Neural progenitor cell (in vitro differentiated cells): Measurements from ENCODE around the gene EYA3.

Source experiments
- EZH2 ChIP-seq: fragments of 200-600 bp; sonication (generic); IDR thresholded peaks from 2 replicates; pipeline ENCODE4 v1.6.1; 2017; ENCODE audit warnings: antibody characterized with exemption, mild to moderate bottlenecking, moderate library complexity
- EZH2phosphoT487 ChIP-seq: fragments of 200-600 bp; sonication (generic); IDR thresholded peaks from 2 replicates; pipeline ENCODE4 v1.6.1; 2017; ENCODE audit warnings: antibody characterized with exemption
- TF ChIP-seq, protein P1 (sequence below): fragments of 200-600 bp; sonication (generic); IDR thresholded peaks from 2 replicates; pipeline ENCODE4 v1.5.1; 2017; ENCODE audit warnings: antibody characterized with exemption, mild to moderate bottlenecking

DNA sequence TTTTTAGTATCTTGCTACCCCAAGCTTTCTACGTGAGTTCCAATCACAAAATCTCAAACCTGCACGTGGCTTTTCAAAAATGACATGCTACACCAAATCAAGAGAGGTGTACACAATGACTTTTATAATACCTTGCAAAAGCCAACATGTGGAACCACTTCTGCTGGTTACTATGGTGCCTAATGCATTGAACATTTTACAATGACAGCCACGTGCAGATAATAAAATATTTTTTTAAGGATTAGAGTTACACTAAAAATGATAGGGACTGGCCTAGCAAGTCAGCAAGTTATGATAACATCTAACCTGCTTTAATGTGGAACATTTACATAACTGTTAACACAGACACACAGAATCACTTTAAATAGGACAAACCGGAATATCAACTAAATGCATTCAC lies 30.2 kb downstream of the EYA3 start:
- TF ChIP-seq, protein P1, sequence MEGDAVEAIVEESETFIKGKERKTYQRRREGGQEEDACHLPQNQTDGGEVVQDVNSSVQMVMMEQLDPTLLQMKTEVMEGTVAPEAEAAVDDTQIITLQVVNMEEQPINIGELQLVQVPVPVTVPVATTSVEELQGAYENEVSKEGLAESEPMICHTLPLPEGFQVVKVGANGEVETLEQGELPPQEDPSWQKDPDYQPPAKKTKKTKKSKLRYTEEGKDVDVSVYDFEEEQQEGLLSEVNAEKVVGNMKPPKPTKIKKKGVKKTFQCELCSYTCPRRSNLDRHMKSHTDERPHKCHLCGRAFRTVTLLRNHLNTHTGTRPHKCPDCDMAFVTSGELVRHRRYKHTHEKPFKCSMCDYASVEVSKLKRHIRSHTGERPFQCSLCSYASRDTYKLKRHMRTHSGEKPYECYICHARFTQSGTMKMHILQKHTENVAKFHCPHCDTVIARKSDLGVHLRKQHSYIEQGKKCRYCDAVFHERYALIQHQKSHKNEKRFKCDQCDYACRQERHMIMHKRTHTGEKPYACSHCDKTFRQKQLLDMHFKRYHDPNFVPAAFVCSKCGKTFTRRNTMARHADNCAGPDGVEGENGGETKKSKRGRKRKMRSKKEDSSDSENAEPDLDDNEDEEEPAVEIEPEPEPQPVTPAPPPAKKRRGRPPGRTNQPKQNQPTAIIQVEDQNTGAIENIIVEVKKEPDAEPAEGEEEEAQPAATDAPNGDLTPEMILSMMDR: no peak
- no peak for TF ChIP-seq EZH2
- no peak for TF ChIP-seq EZH2phosphoT487
